Left lung (tissue), 10 donors: Measurements from ENCODE around the gene RCBTB2. TPM values are rescaled to one million over a fixed set of nuclear protein-coding genes. Genes with fewer than 3 reads are reported as not detected.
A peak's percentile ranks its signal among the peaks of the same experiment; 100 is the strongest.
"Not testable (repeated sequence)": the region's sequence is repeated elsewhere in the genome, so short reads cannot be mapped to it uniquely, and the experiment has no call there.

Experiments used
- ATAC-seq: fragments of 200-7000 bp; cut with Tn5 transposase; one replicate; pipeline ENCODE4 v1.9.1; 2020; ENCODE audit warnings: moderate library complexity
- DNase-seq, 4 donors: peaks; one replicate each; pipeline ENCODE4 v3.0.0-alpha.2; 2013 to 2020
- H3K27ac ChIP-seq, 2 donors: fragments of 200-600 bp; sonication (generic) in 1 of 2; one replicate each; pipeline versions ENCODE4 v1.5.0 to v1.8.0; 2020 to 2021
- H3K27me3 ChIP-seq, 2 donors: fragments of 200-600 bp; sonication (generic) in 1 of 2; one replicate each; pipeline versions ENCODE4 v1.5.0 to v1.8.0; 2020 to 2021
- H3K36me3 ChIP-seq, 2 donors: fragments of 200-600 bp; sonication (generic) in 1 of 2; one replicate each; pipeline versions ENCODE4 v1.5.0 to v1.8.0; 2020 to 2021
- H3K4me1 ChIP-seq, 2 donors: fragments of 200-600 bp; one replicate each; pipeline ENCODE4 v1.8.0; 2021
- H3K4me3 ChIP-seq, 2 donors: fragments of 200-600 bp; sonication (generic) in 1 of 2; one replicate each; pipeline versions ENCODE4 v1.5.0 to v1.8.0; 2020 to 2021; ENCODE audit warnings: mild to moderate bottlenecking in 1 of 2
- H3K9me3 ChIP-seq, 2 donors: fragments of 200-600 bp; sonication (generic) in 1 of 2; one replicate each; pipeline versions ENCODE4 v1.5.0 to v1.8.0; 2020 to 2021
- CTCF ChIP-seq, 2 donors: fragments of 200-600 bp; sonication (generic) in 1 of 2; IDR thresholded peaks; one replicate each; pipeline versions ENCODE4 v1.5.0 to v1.8.0; 2021; ENCODE audit warnings: antibody characterized with exemption in 2 of 2
- intact Hi-C, 2 donors: fragments of 100-400 bp; cut with DNase I; formaldehyde crosslinking; loops; one replicate each; pipeline versions ENCODE4 v1.11.2 to v1.14.2; 2022
- polyA plus RNA-seq, 6 donors: library from polyadenylated mRNA; unstranded; fragments of 120-200 nt; gene quantifications; one replicate each; pipeline ENCODE4 v1.2.1, GENCODE V29; 2013; ENCODE audit not compliant: insufficient read length in 6 of 6
- total RNA-seq, 2 donors: library from RNA; stranded (reverse); fragmentation: NEBNext Ultra II Directional; extraction: Animal tissue kit (Norgen Biotek cat#: 25700); gene quantifications; one replicate each; pipeline ENCODE4 v1.2.1, GENCODE V29; 2021
- donor health status: DM: no; HTN: yes; CAD: no.
- donor health status: DM: no; HTN: no; CAD: no.

Gene RCBTB2
- total and polyA plus RNA-seq, 8 donors, result 17.1 to 44.5 (median 40.6) TPM

- intact Hi-C loops, result no loop called here
- no peak for ATAC-seq
These were observed 57.6 kb downstream of the RCBTB2 start for GRCh38 chr13:48475230-48475629.

GRCh38 chr13:48457578-48458242 is 75.2 kb downstream of the RCBTB2 start:
- peaks cover 0 to 74% of the 10 kb centered on the region in 2 donors for H3K36me3 ChIP-seq
- H3K27ac ChIP-seq, result no peak overlapping the region
- no peak for TF ChIP-seq CTCF (IDR thresholded peaks at IDR 0.05)
- no peak overlapping the region for H3K4me3 ChIP-seq
- no peaks in the 10 kb centered on the region for H3K4me1 ChIP-seq
- DNase-seq (peak in 1 of 4 donors; percentile 72), ATAC-seq (no peak)
- intact Hi-C loops, result no loop called here
- no peaks in the 10 kb centered on the region for H3K27me3 ChIP-seq
- H3K9me3 ChIP-seq, result no peaks in the 10 kb centered on the region

More at GRCh38 chr13:48475230-48475629, 57.6 kb downstream of the RCBTB2 start:
- Histone ChIP-seq H3K36me3 (peaks cover 0 to 29% of the 10 kb centered on the region in 2 donors), H3K9me3 (no peaks in the 10 kb centered on the region), H3K4me3 (no peak overlapping the region), H3K27ac (no peak overlapping the region), H3K4me1 (peaks cover 0 to 8% of the 10 kb centered on the region in 2 donors), H3K27me3 (no peaks in the 10 kb centered on the region)
- no peak for TF ChIP-seq CTCF (IDR thresholded peaks at IDR 0.05)
- no peak for DNase-seq

GRCh38 chr13:48456546-48456945 is 76.3 kb downstream of the RCBTB2 start:
- no peaks in the 10 kb centered on the region for H3K27me3 ChIP-seq
- H3K4me1 ChIP-seq, result no peaks in the 10 kb centered on the region
- ATAC-seq (no peak), DNase-seq (peak in 1 of 4 donors; percentile 47)
- TF ChIP-seq CTCF (IDR thresholded peaks at IDR 0.05), result no peak
- H3K9me3 ChIP-seq, result no peaks in the 10 kb centered on the region
- intact Hi-C loops, result no loop called here
- no peak overlapping the region for H3K27ac ChIP-seq
- no peak overlapping the region for H3K4me3 ChIP-seq
- H3K36me3 ChIP-seq, result peaks cover 0 to 66% of the 10 kb centered on the region in 2 donors

- H3K4me3 ChIP-seq, H3K27ac ChIP-seq, intact Hi-C loops, ATAC-seq, H3K27me3 ChIP-seq, DNase-seq: not testable (repeated sequence)
- H3K9me3 ChIP-seq, result peaks cover 0 to 13% of the 10 kb centered on the region in 2 donors
- H3K4me1 ChIP-seq, result peaks cover 15 to 36% of the 10 kb centered on the region in 2 donors
- H3K36me3 ChIP-seq, result peaks cover 0 to 21% of the 10 kb centered on the region in 2 donors
These were observed 81.7 kb downstream of the RCBTB2 start for GRCh38 chr13:48451196-48451595.

- Histone ChIP-seq H3K27me3 (no peaks in the 10 kb centered on the region), H3K27ac (peak overlapping the region in 1 of 2 donors; percentile 71), H3K4me1 (peaks cover 15 to 45% of the 10 kb centered on the region in 2 donors), H3K9me3 (peaks cover 0 to 13% of the 10 kb centered on the region in 2 donors), H3K36me3 (peaks cover 0 to 13% of the 10 kb centered on the region in 2 donors), H3K4me3 (no peak overlapping the region)
- DNase-seq (no peak), ATAC-seq (no peak)
- intact Hi-C loops, result no loop called here
- TF ChIP-seq CTCF (IDR thresholded peaks at IDR 0.05), result no peak
These were observed 83.2 kb downstream of the RCBTB2 start for GRCh38 chr13:48449656-48450055.
